Vagina (tissue), 2 donors: ENCODE measurements around the gene YES1.

Experiments
- CTCF ChIP-seq, 3 experiments: fragments of 450-650 bp in 2 of 3; fragments of 200-600 bp in 1 of 3; sonication (generic) in 1 of 3; IDR thresholded peaks; one replicate each; pipeline ENCODE4 v1.5.1; 2017 to 2019; ENCODE audit warnings: antibody characterized with exemption in 3 of 3, mild to moderate bottlenecking in 2 of 3, moderate library complexity in 2 of 3
- POLR2AphosphoS5 ChIP-seq, 2 donors: sonication (generic); formaldehyde crosslinking; IDR thresholded peaks; one replicate each; pipeline ENCODE4 v1.9.0; 2017; ENCODE audit warnings: antibody characterized with exemption in 2 of 2, mild to moderate bottlenecking in 2 of 2, low read depth in 1 of 2; ENCODE audit not compliant: insufficient read depth in 1 of 2

DNA sequence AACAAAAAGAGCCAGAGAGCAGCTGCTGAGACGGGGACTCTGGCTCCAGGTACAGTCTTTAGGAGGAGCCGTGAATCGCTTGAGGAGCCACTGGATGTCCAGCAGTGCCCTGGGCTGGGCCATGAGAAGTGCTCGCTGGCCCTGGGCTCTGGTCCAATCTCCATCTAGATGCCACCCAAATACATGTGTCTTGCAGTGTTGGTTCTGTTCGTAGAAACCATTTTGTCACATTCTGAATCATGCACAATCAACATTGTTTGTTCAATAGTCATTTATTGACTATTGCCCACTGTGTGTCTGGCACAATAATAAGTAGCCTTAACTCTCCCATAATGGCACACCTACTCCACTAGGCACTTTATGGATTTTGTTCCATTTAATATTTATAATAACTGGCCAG is 128.5 kb downstream of the YES1 start:
- no peak for TF ChIP-seq CTCF (IDR thresholded peaks at IDR 0.05)
- TF ChIP-seq POLR2AphosphoS5 (IDR thresholded peaks at IDR 0.05; ENCODE audit: insufficient read depth in 1 of 2, low read depth in 1 of 2): no peak
